GM18526 (cell line): Measurements from ENCODE around the gene SSB.

Experiments
- POLR2A ChIP-seq: IDR thresholded peaks from 3 replicates; pipeline ENCODE4 v1.6.1; 2011; ENCODE audit not compliant: insufficient read length; ENCODE audit errors: extremely low read depth

Gene SSB

GRCh38 chr2:169775354-169775753 lies 23.3 kb upstream of the SSB start:
- TF ChIP-seq POLR2A = no peak

GRCh38 chr2:169775765-169776164 lies 22.9 kb upstream of the SSB start:
- TF ChIP-seq POLR2A = no peak

- TF ChIP-seq POLR2A = no peak
Measured at GRCh38 chr2:169776252-169776761, 22.4 kb upstream of the SSB start.

- no peak for TF ChIP-seq POLR2A
Measured at GRCh38 chr2:169778446-169778845, 20.2 kb upstream of the SSB start.

GRCh38 chr2:169781249-169782013 lies 17.2 kb upstream of the SSB start:
- no peak for TF ChIP-seq POLR2A

GRCh38 chr2:169782513-169782912 lies 16.2 kb upstream of the SSB start:
- no peak for TF ChIP-seq POLR2A

- TF ChIP-seq POLR2A = no peak
Measured at GRCh38 chr2:169790581-169790980, 8.1 kb upstream of the SSB start.

- TF ChIP-seq POLR2A = no peak
Measured at GRCh38 chr2:169795181-169795580, 3.5 kb upstream of the SSB start.

GRCh38 chr2:169796441-169796840 lies 2.2 kb upstream of the SSB start:
- TF ChIP-seq POLR2A = no peak

GRCh38 chr2:169797601-169798000 lies 1.1 kb upstream of the SSB start:
- TF ChIP-seq POLR2A = no peak

- no peak for TF ChIP-seq POLR2A
Measured at GRCh38 chr2:169798397-169798717, 314 bp upstream of the SSB start.

- no peak for TF ChIP-seq POLR2A
Measured at GRCh38 chr2:169803480-169803879, 4.8 kb downstream of the SSB start.

- no peak for TF ChIP-seq POLR2A
Measured at GRCh38 chr2:169806586-169806985, 7.9 kb downstream of the SSB start.

GRCh38 chr2:169808221-169808620 lies 9.6 kb downstream of the SSB start:
- TF ChIP-seq POLR2A = no peak

GRCh38 chr2:169815849-169816248 lies 17.2 kb downstream of the SSB start:
- TF ChIP-seq POLR2A = no peak

- no peak for TF ChIP-seq POLR2A
Measured at GRCh38 chr2:169818241-169818640, 19.6 kb downstream of the SSB start.

- no peak for TF ChIP-seq POLR2A
Measured at GRCh38 chr2:169819106-169819505, 20.4 kb downstream of the SSB start.
